Renal pelvis (tissue), 4 donors: ENCODE data around the gene SLC9A5. TPM values are rescaled to one million over a fixed set of nuclear protein-coding genes. Genes with fewer than 3 reads are reported as not detected.

ENCODE experiments used
- DNase-seq: peaks from one replicate; pipeline ENCODE4 v3.0.0-alpha.2; 2013
- polyA plus RNA-seq, 3 donors: library from polyadenylated mRNA; unstranded; fragments of 120-200 nt; gene quantifications; one replicate each; pipeline ENCODE4 v1.2.1, GENCODE V29; 2013; ENCODE audit not compliant: insufficient read length in 3 of 3

The SLC9A5 gene
- polyA plus RNA-seq, 3 donors: 2.7 to 6.3 (median 5.6) TPM

DNA sequence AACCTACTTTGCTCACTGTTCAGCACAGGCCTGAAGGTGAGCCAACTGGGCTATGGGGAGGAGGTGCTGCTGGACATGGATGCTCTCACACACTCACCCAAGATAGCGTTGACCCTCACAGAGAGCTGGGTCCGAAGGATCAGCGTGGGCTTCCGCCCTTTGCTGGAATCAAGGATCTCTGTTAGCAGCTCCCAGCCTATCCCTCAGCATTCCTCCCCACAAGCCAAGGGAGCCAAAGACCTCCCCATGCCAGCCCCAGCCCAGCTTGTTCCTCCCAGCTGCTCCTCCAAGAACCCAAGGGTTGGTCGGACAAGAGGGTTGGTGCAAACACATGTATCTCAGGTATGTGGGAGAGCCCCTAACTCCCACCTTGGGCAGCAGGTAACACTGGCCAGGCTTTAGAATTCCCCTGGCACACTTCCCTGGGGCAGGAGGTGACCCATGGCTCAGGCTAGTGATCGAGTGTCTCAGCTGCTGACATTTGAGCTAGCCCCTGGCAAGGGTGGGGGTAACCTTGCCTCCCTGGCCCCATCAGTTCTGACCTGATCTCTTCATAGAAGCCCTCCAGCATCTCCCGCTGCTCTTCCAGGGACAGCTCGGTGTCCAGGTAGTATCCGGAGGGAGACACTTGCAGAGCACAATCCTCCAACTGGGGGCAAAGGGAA is 9.8 kb upstream of the SLC9A5 start:
- DNase-seq: no peak

DNA sequence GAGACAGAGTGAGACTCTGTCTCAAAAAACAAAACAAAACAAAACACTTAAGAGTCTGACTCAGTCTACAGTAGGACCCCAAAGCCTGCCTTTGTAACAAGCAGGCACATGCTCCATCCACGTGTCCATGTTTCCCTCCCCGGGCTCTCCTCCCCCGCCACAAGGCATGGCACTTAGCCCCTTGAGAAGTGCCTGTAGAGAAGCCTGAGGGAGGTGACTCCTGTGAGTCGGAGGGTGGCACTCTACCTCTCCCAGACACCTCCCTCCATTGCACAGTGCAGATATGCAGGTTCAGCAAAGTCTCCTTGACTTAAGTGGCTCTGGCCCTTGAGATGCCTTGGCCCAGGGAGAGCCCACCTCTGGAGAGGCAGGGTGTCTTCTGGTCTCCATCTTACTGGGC is 8.3 kb upstream of the SLC9A5 start:
- DNase-seq: no peak

DNA sequence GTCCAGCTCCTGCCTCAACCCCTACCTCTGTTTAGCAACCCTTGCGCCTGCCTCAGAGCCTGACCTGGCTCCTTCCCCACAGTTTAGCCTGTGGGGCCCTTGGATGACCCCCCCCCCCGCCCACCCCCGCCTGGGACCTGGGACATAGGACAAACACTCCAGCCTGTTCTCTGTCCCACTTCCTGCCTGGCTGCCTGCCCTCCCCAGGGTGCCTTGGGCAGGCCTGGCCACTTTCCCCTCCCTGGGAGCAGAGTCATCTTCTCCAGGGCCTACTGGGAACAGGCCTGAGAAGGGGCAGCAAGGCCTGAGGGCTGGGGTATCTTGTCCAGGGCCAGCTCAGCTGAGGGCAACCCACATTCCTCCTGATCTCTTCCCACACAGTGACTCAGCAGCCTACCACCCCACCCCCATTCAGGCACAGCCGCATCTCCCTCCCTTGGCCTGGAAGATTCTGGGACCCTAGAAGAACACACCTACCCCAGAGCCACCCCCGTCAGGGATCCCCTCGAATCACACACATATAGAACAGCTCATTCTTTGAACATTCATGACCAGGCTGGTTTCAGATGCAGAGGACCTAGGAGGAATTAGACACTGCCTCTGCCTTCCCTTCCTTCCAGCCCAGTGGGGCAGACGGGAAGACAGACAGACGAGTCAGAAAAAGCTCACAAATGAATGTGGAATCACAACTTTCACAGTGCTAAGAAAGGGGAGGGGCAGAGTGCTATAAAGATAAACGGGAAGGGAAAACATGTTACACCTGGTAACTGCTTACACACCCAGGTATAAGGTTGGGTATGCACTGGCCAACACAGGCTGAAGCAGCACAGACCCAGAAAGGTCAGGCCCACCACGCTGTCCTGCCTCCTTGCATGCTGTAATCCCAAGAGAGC is 7.5 kb upstream of the SLC9A5 start:
- no peak for DNase-seq

DNA sequence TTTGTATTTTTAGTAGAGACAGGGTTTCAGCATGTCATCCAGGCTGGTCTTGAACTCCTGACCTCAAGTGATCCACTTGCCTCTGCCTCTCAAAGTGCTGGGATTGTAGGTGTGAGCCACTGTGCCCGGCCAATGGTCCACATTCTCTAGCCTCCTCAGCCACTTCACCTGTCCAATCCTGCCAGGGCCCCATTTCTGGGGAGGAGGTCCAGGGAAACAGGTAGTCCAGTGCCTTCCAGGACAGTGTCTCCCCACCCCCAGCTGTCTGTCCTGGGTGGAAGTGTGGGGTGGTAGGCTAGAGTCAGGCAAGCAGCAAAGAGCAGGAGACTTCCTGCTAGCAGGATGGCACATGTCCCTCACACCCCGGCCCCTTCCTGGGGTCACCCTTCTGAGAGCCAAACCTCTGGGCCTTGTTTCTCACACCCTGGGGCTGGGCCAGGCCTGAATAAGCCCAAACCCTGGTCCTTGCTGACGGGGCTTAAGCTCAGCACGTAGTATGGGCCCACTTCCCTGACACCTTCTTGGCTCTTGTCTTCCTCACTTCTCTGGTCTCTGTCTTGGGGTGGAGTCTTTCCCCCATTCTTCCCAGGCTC is 6.5 kb upstream of the SLC9A5 start:
- DNase-seq: no peak

DNA sequence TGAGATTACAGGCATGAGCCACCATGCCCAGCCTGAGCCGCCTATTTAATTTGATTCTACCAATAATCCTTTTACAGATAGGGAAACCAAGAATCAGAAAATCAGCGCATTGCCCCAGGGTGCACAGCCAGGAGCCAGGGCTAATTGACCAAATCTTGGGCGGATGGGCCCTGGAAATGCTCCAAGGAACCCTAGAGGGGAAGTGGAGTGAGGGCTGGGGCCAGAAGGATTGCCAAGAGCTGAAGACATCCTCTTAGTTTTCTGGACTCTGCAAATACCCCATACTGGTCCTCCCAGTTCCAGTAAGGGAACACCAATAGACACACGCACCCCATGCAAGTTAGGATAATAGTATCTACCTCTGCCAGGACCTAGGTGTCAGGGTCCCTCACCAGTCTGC is 5.3 kb upstream of the SLC9A5 start:
- DNase-seq: no peak

DNA sequence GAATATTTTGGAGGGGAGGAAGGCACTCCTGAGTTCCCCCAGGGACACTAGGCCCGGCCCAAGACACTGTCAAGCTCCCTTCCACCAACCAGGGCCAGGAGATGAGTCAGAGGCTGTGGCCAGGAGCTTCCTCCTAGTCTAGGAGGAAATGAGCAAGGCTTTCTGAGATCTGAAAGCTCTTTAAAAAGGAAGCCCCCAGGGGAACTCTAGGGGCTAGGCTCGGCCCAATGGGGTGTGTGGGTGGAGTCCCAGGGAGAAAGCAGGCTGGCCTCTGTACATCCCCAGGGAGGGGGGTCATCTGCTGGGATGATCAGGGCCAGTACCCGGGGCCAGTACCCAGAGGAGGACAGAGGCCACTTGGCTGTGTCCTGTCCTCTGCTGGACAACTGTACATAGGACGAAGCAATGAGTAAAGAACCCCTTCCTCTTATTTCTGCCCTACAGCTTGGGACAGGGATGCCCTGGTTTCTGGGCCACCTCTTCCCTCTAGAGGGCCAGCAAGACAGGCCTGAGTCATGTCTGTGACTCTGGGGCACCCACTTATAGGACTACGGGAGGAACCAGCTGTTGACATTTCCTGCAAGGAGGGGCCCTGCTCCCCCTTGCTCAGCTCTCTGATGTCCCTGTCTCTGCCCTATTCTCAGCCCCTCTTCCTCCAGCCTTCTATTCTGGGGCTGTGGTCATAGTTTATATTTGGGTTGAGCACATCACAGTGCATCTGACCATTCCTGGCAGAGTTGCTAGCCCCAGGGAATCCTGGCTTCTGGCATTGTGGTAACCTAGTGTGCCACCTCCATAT is 4.2 kb upstream of the SLC9A5 start:
- no peak for DNase-seq

DNA sequence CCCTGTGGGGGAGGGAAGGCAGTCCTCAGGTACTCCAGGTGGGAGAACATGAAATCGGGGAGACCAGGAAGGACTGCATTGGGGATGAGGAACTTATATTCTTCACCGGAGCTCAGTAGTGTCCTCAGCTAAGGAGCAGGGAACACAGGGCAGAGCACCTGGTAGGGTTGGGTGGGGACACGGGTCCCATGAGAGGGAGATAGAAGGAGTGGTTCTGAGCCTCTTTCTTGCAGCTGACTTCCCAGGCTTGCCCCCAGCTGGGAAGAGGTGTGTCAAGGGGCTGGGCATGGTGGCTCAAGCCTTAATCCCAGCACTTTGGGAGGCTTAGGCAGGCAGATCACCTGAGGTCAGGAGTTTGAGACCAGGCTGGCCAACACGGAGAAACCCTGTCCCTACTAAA is 3.6 kb upstream of the SLC9A5 start:
- DNase-seq: no peak

DNA sequence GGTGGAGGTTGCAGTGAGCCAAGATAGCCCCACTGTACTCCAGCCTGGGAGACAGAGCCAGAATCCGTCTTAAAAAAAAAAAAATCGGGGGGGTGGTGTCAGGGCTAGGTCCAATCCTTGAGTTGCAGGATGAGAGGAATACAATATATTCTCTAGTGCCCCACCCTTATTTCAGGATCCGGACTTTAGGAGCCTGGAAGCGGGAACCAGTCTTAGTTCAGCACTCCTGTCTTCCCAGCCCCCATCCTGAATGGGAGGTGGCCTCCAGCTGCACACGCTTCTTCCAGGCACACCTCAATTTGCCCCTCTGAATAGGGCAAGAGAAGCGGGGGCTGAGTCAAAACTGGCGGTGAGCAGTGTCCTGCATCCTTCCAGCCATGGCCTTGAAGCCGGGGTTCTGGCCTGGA is 3.1 kb upstream of the SLC9A5 start:
- no peak for DNase-seq

DNA sequence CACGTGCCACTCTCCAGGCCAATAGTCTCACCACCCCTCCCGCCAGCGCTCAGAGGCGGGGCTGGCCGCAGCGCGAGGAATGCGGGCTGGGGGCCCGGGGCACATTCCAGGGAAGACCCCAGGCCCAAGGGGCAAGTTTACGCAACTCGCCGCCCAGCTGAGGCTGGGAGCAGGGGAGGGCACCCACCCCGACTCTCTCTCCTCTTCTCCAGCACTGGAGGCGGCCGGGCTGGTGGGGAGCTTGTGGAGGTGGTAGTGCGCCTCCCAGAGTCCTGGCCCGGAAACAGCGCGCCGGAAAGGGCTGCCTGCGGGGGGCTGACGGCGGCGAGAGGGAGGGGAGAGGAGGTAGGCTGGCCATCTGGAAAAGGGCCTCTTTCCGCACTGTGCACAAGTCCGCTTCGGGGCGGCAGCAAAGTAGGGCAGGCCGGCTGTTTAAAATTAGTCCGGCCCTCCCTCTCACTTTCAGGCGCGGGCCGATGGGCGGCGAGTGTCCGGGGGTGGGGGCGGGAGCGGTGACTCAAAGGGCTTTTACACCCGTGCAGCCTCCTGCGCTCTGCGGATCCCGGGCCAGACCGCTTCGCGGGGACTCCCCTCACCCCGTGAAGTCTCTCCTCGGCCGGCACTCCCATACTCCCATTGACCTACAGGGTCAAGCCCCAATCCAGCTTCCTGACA is 2.6 kb upstream of the SLC9A5 start:
- DNase-seq: peak; percentile 81

DNA sequence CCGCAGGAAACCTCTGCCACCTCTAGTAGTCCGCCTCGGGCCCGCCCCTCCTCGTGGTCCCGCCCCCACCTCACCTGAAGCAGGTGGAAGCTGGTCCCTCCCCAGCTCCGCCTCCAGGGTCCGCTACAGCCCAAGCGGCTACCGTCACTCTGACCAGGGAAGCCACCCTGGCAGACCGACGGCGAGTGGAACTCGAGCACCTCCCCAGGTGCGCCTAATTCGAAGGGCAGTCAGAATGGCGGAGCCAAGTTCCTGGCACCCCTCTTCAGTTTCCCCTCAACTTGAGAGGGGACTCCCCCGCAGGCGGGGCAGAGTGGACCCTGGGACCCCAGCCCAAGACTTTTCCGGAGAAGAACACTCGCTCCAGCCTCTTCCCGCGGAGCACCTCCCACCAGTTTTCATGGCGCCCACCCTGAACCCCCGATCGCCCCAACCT is 2.0 kb upstream of the SLC9A5 start:
- no peak for DNase-seq

DNA sequence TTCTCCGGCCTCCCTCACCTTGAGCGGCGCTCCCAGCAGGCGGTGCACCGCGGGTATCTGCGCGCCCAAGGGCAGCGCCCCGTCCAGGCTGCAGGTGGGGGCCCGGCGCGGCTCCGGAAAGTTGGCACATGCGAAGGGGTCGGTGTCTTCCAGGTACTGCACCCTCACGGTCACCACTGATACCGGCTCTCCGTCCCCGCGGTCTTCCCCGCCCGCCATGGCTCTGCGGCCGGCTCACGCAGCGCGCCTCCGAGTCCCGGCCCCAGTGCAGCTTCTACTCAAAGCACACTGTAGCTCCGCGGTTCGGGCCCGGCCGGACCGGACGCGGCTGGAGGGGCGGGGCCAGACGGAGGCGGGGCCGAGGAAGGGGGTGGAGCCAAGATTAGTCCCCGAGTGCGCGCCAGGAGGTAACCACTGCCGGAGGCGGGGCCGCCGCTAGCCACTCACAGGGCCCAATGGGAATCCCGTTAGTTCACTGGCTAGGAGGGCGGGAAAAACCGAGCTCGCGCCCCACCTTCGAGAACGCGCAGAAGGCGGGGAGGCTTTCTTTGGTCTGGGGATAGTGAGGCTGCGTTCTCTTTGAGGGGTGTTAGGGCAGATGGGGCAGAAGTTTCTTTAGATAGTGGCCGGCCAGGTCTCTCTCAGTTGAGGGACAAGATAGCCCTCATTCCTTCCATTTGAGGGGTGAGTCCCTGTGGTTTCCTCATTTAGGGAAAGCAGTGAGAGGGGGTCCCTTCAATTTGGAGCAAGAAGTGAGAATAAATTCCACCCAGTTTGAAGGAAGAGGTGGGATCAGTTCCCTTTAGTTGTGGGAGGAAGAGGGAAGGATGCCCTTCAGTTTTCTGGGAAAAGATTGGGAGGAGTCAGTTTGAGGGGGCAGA is 1.3 kb upstream of the SLC9A5 start, which contains the start of gene FHOD1:
FHOD1 (minus strand) TSS at position 290 of the 881 bp plus-strand sequence; CDS start at position 219, 71 bp downstream.
- DNase-seq: peak; percentile 94

DNA sequence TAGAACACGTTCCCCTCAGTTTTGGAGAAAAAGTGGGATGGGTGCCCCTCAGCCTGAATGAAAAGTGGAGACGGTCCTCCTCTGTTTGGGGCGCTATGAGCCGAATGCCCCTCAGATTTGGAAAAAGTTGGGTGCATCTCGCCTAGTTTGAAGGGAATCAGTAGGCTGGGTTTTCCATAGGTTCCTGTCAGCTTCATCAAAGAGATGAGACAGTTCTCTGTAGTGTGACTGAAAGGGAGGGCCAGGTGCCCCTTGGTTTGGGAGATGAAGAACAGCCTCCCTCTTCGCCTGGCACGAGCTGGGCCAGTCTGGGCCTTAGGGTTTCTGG is 742 bp upstream of the SLC9A5 start:
- DNase-seq: no peak

DNA sequence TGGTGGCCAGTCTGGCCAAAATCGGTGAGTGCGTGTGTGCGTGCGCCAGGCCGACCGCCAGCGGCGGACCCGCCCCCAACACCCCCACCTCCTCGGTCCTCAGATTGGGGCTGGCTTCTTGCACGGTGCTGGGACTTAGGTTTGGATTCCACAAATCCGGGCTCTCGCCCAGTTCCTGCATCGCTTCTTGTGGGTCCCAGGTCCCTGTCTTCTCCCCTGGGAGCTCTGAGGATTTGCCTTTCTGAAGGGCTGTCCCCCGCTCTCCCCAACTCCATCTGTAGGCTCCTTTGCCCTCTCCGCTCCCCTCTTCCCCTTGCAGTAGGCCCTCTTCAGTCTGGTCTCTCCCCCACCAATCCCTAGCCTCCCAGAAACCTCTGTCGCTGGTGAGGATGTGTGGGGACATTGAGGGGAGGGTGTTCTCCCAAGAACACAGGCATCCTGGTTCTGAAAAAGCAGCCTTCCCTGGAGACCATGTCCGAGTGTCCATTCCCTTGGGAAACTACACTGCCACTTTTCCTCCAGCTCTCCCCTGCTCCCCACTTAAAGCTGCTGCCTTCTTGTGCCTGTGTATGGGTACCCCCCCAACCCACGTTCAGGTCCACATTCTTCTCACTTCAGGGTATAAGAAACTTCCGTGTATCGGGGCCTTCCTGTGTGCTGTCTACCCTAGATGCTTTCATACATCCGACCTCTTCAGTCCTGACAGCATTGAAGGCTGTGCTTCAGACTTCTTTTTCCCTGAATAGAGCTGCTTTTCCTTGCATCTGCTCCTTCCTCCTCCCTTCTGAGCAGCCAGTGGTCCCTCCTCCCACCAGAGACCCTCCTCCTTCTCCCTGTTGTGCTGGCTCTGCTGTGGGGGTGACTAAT is 632 bp downstream of the SLC9A5 start:
- DNase-seq: no peak

DNA sequence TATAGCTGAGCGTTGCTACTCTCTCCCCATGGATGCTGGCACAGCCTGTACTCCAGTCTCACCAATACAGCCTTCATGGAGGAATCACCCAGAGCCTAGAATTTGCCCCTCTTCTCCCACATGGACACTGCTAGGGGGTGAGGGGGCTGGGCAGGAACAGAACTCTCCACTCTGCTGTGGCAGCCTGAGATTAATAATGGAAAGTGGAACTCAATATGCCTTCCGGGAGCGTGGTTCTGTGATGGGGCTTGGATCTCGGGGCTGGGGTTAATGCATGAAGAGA is 1.2 kb downstream of the SLC9A5 start:
- DNase-seq: no peak

DNA sequence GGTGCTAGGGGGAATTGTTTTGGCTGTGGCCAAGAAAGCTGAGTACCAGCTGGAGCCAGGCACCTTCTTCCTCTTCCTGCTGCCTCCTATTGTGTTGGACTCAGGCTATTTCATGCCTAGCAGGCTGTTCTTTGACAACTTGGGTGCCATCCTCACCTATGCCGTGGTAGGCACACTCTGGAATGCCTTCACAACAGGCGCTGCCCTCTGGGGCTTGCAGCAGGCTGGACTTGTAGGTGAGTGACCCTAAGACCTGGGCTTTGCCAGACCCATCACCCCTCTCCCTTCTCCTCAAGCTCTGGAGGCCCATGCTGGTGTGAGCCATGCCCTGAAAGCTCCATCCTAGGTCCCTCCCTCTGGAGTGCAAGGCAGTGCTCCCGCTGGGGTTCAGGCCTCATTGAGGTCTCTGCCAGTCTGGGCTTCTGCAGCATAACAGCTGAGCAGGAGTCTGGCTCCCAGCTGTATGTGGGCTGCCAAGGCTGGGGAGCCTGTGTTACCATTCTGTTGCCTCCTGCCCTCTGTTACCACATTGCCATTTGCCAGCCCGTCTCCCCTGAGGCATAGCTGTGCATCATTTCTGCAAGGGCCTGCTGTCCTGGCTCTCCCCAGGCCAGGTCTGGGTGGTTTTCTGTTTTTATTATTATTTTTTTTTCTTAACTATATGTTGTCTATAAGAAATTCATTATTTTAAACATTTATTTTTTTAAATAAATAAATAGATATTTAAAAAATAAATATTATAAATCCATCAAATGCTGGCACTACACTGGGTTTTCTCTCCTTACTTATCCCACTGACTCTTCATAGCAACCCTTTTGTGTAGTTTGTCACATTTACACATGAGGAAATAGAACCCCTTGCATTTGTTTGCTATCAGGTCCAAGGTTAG is 4.1 kb downstream of the SLC9A5 start:
- no peak for DNase-seq

DNA sequence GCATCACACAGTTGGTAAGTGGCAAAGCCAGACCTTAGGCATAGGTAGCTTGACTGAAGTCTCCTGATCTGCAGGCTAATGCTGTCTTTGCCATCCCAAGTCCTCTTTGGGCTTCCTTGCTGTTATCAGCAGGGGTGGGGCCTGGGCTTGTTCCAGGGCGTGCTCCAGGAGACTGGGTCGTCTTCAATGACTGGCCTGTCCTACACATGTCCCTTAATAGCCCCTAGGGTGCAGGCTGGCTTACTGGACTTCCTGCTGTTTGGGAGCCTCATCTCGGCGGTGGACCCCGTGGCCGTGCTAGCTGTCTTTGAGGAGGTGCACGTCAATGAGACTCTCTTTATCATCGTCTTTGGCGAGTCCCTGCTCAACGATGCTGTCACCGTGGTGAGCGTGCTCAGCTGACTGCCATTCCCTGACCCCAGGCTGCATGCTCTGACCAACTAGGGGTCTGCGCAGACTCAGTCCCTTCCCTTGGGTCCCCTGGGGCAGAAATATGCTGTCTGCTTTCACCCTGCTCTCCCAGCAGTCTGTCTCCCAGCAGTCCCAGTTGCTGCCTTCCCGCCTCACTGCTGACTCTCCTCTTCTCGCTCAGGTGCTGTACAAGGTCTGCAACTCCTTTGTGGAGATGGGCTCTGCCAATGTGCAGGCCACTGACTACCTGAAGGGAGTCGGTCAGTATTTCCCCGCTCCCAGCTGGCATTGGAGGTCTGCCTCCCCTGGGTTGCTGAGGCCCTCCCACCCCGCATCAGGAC is 6.2 kb downstream of the SLC9A5 start:
- no peak for DNase-seq

DNA sequence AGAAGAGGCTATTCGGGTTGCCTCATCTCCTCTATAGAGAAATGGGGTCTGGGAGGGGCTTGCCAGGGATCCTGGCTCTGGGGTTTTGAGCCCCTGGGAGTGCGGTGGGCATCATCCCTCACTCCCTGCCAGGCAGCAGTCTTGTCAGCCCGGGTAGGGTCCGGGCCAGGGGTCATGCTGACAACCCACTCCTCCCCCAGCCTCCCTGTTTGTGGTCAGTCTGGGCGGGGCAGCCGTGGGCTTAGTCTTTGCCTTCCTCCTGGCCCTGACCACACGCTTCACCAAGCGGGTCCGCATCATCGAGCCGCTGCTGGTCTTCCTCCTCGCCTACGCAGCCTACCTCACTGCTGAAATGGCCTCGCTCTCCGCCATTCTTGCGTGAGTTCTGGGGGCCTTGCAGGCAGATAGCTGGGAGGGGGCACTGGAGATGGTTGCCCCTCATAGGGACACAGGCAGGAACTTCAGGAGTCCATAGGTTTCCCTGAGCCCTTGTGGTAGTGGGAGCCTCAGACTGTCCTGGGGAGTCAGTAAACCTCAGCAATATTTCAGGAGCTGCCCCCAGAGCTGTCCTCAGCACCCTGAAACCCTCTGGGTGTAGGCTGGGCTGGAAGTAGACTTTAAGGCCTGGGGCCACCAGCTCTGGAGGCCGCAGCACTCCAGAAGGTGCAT is 6.9 kb downstream of the SLC9A5 start:
- DNase-seq: no peak
